Tibial artery (tissue), 4 donors: Measurements from ENCODE around the gene GALNT9.

Source experiments
- DNase-seq, 2 donors: peaks; one replicate each; pipeline ENCODE4 v3.0.0-alpha.2; 2019
- H3K27ac ChIP-seq, 2 donors: fragments of 200-600 bp; sonication (generic) in 1 of 2; 1 replicate in 1 of 2; 2 replicates in 1 of 2; pipeline ENCODE4 v1.5.1; 2018 to 2019; ENCODE audit warnings: mild to moderate bottlenecking in 1 of 2
- H3K27me3 ChIP-seq, 2 donors: fragments of 200-600 bp; sonication (generic) in 1 of 2; one replicate each; pipeline versions ENCODE4 v1.5.1 to v1.6.0; 2016 to 2019
- H3K36me3 ChIP-seq, 3 donors: fragments of 200-600 bp; sonication (generic) in 2 of 3; one replicate each; pipeline ENCODE4 v1.5.1; 2016 to 2019; ENCODE audit warnings: mild to moderate bottlenecking in 2 of 3
- H3K4me1 ChIP-seq, 4 donors: fragments of 200-600 bp; sonication (generic) in 2 of 4; 1 replicate in 3 of 4; 2 replicates in 1 of 4; pipeline ENCODE4 v1.5.1; 2016 to 2019
- H3K4me3 ChIP-seq, 2 donors: fragments of 200-600 bp; sonication (generic) in 1 of 2; 1 replicate in 1 of 2; 2 replicates in 1 of 2; pipeline ENCODE4 v1.5.1; 2018 to 2019; ENCODE audit warnings: mild to moderate bottlenecking in 2 of 2
- H3K9me3 ChIP-seq, 3 donors: fragments of 200-600 bp; sonication (generic) in 1 of 3; one replicate each; pipeline ENCODE4 v1.5.1; 2016 to 2019
- intact Hi-C: fragments of 100-400 bp; cut with DNase I; formaldehyde crosslinking; loops from one replicate; pipeline ENCODE4 v1.15.0; 2023; ENCODE audit warnings: low total_unique reads
- TF ChIP-seq, protein P1 (sequence below), 2 experiments: fragments of 200-600 bp in 1 of 2; fragments of 450-650 bp in 1 of 2; IDR thresholded peaks; one replicate each; pipeline ENCODE4 v1.5.1; 2017 to 2019; ENCODE audit warnings: antibody characterized with exemption in 2 of 2, mild to moderate bottlenecking in 1 of 2, moderate library complexity in 1 of 2

The GALNT9 gene

DNA sequence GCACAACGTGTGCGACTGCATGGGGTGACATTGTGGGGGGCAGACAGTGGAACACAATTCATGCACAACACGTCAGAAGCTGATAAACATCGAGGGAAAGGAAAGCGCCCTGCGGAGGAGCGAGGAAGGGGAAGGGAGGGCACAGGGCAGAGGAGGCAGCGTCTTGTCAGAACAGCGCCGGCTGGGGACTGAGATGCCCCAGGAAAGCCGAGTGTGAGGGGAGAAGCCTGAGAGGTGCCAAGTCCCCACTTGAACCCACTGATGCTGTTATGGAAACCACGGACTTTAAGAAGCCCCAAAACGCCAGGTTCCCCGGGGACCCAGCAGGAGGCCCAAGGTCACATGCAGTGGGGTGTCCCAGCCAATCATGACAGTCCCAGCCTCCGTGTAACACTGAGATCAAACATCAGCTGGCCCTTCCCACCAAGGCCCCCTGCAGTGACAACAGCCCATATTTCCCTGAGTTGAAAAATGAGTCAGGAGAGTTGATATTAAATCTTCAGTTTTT is 70.0 kb downstream of the GALNT9 start:
- H3K4me3 ChIP-seq = no peak overlapping the region
- no peak for DNase-seq
- intact Hi-C loops = no loop called here
- no peaks in the 10 kb centered on the region for H3K9me3 ChIP-seq
- H3K27ac ChIP-seq = no peak overlapping the region
- peaks cover 0 to 71% of the 10 kb centered on the region in 2 donors for H3K27me3 ChIP-seq
- no peaks in the 10 kb centered on the region for H3K36me3 ChIP-seq
- TF ChIP-seq, protein P1, sequence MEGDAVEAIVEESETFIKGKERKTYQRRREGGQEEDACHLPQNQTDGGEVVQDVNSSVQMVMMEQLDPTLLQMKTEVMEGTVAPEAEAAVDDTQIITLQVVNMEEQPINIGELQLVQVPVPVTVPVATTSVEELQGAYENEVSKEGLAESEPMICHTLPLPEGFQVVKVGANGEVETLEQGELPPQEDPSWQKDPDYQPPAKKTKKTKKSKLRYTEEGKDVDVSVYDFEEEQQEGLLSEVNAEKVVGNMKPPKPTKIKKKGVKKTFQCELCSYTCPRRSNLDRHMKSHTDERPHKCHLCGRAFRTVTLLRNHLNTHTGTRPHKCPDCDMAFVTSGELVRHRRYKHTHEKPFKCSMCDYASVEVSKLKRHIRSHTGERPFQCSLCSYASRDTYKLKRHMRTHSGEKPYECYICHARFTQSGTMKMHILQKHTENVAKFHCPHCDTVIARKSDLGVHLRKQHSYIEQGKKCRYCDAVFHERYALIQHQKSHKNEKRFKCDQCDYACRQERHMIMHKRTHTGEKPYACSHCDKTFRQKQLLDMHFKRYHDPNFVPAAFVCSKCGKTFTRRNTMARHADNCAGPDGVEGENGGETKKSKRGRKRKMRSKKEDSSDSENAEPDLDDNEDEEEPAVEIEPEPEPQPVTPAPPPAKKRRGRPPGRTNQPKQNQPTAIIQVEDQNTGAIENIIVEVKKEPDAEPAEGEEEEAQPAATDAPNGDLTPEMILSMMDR (IDR thresholded peaks at IDR 0.05) = no peak
- H3K4me1 ChIP-seq = no peaks in the 10 kb centered on the region

DNA sequence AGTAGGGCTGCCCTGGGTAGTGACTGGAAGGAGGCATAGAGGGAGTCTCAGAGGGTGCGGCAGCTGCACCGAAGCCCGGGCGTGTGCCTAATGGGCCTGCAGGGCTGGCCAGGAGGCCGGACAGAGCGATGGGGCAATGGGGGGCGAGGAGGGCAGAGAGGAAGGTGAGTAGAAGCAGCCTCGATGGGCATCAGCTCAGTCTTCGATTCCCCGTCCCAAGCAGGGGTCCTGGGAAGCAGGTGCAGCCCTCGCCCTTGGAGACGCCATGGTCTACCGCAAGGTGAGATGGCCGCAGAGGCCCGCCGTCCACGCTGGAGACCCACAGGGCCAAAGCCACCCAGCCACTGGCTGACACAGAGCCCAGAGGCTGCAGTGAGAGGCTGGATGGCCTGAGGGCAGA is 70.8 kb downstream of the GALNT9 start:
- no peak overlapping the region for H3K27ac ChIP-seq
- no peak overlapping the region for H3K4me3 ChIP-seq
- intact Hi-C loops = no loop called here
- DNase-seq = no peak
- H3K4me1 ChIP-seq = no peaks in the 10 kb centered on the region
- no peaks in the 10 kb centered on the region for H3K9me3 ChIP-seq
- TF ChIP-seq, protein P1 (IDR thresholded peaks at IDR 0.05) = no peak
- no peaks in the 10 kb centered on the region for H3K36me3 ChIP-seq
- H3K27me3 ChIP-seq = peaks cover 0 to 63% of the 10 kb centered on the region in 2 donors

DNA sequence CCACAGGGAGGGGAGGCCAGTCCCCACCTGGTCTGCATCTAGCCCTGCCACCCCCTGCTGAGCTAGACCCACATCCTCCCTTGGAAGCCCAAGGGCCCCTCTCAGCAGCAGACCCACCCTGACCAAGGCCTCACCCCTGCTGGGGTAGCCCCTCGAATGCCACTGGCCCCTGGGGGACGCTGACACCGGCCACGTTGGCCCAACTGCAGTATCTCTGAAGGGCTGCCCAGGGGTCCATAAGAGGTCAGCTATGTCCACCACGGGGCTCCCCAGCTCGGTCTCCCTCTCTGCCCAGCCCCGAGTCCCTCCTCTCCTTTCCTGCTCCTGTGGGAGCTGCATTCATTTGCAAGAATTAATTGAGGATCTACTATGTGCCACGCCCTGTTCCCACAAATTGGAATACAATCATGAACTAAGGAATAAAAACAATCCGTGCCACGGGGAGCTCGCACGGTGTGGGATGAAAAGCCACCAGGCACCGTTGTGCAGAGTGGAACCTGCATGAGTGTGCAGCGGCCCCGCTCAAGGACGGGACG is 71.4 kb downstream of the GALNT9 start:
- intact Hi-C loops = no loop called here
- peaks cover 0 to 60% of the 10 kb centered on the region in 2 donors for H3K27me3 ChIP-seq
- no peaks in the 10 kb centered on the region for H3K9me3 ChIP-seq
- H3K4me1 ChIP-seq = no peaks in the 10 kb centered on the region
- no peaks in the 10 kb centered on the region for H3K36me3 ChIP-seq
- H3K27ac ChIP-seq = no peak overlapping the region
- TF ChIP-seq, protein P1 (IDR thresholded peaks at IDR 0.05) = no peak
- H3K4me3 ChIP-seq = no peak overlapping the region
- no peak for DNase-seq

DNA sequence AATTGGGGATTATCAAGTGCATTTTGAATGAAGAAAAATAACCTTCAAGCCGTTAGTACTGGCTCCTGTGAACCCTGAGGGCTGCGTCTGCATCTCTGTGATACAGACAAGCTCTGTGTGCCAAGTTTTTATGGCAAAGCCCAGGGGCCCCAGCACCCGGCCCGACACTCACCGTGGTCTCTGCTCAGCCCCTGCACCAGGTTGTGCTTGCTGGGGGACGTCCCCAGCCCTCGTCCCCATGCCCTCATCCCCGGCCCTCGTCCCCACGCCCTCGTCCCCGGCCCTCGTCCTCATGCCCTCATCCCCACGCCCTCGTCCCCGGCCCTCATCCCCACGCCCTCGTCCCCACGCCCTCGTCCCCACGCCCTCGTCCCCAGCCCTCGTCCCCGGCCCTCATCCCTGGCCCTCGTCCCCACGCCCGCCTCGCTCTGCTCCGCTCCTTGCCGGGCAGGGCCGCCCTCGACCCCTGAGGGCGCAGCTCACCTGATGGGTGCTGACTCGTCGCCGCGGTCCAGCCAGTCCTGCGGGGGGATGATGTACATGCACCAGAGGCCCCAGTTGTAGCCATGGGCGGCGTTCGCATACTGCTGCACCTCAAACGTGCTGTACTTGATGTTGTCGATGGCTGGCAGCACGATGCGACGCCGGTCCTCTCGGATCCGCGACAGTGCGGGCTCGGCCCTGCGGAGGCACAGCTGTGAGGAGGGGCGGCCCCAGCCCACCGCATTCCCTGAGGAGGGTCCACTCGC is 72.0 kb downstream of the GALNT9 start:
- H3K36me3 ChIP-seq = no peaks in the 10 kb centered on the region
- DNase-seq = no peak
- peaks cover 0 to 58% of the 10 kb centered on the region in 2 donors for H3K27me3 ChIP-seq
- no peaks in the 10 kb centered on the region for H3K9me3 ChIP-seq
- H3K27ac ChIP-seq = no peak overlapping the region
- no peak overlapping the region for H3K4me3 ChIP-seq
- H3K4me1 ChIP-seq = no peaks in the 10 kb centered on the region
- TF ChIP-seq, protein P1 (IDR thresholded peaks at IDR 0.05) = no peak
- intact Hi-C loops = no loop called here

DNA sequence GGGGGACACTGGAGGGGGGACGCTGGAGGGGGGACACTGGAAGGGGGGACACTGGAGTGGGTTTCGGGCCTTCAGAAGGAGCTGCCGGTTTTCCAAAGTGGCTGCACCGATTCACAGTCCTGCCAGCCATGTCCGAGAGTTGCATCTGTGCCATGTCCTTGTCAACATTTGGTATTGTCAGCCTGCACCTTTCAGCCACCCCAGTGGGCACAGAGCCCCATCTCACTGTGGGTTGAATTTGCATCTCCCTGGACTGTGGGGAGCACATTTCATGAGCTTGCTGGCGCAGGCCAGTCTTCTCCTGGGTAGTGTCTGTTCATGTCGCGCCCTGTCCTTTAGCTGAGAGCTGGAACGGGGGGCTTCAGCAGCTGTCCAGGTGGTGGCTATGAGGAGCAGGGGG is 72.7 kb downstream of the GALNT9 start:
- H3K27me3 ChIP-seq = peaks cover 0 to 59% of the 10 kb centered on the region in 2 donors
- TF ChIP-seq, protein P1 (IDR thresholded peaks at IDR 0.05) = no peak
- no peak overlapping the region for H3K4me3 ChIP-seq
- H3K36me3 ChIP-seq = no peaks in the 10 kb centered on the region
- no peaks in the 10 kb centered on the region for H3K4me1 ChIP-seq
- no peak overlapping the region for H3K27ac ChIP-seq
- intact Hi-C loops = no loop called here
- H3K9me3 ChIP-seq = no peaks in the 10 kb centered on the region
- no peak for DNase-seq
